DND-41 (cell line): ENCODE data around the gene KLF17.
"Not testable (repeated sequence)": the region's sequence is repeated elsewhere in the genome, so short reads cannot be mapped to it uniquely, and the experiment has no call there.

Experiments used
- ATAC-seq: fragments of 200-7000 bp; cut with Tn5 transposase; 3 replicates; pipeline ENCODE4 v1.9.1; 2021; ENCODE audit warnings: low read depth; ENCODE audit not compliant: insufficient read depth
- DNase-seq: peaks from one replicate; pipeline ENCODE4 v3.0.0-alpha.2; 2020
- H2AFZ ChIP-seq: 2 replicates; pipeline ENCODE4 v1.6.0; 2012; ENCODE audit warnings: low read depth, low read length
- H3K27ac ChIP-seq: 2 replicates; pipeline ENCODE4 v1.5.1; 2012; ENCODE audit warnings: low read length, inconsistent platforms
- H3K27me3 ChIP-seq: fragments of 200-600 bp; sonication (generic); 2 replicates; pipeline ENCODE4 v1.6.0; 2012; ENCODE audit warnings: low read length, mild to moderate bottlenecking, inconsistent platforms; ENCODE audit not compliant: insufficient read depth, poor library complexity
- H3K36me3 ChIP-seq: 2 replicates; pipeline ENCODE4 v1.5.1; 2012; ENCODE audit warnings: low read length, inconsistent platforms; ENCODE audit not compliant: insufficient read depth
- H3K4me1 ChIP-seq: 2 replicates; pipeline ENCODE4 v1.5.1; 2012; ENCODE audit warnings: mild to moderate bottlenecking, low read length; ENCODE audit not compliant: insufficient read depth
- H3K4me2 ChIP-seq: 2 replicates; pipeline ENCODE4 v1.6.0; 2012; ENCODE audit warnings: mild to moderate bottlenecking, moderate library complexity, low read length, inconsistent platforms; ENCODE audit not compliant: insufficient read depth
- H3K4me3 ChIP-seq, 2 experiments: fragments of 200-600 bp in 1 of 2; shearing (Covaris generic) in 1 of 2; 2 replicates each; pipeline ENCODE4 v1.5.1; 2012 to 2016; ENCODE audit warnings: inconsistent platforms in 2 of 2, low read length in 2 of 2, mild to moderate bottlenecking in 2 of 2, low read depth in 1 of 2, moderate library complexity in 1 of 2
- H3K79me2 ChIP-seq: 2 replicates; pipeline ENCODE4 v1.6.0; 2012; ENCODE audit warnings: low read length, inconsistent platforms; ENCODE audit not compliant: insufficient read depth
- H3K9ac ChIP-seq: 2 replicates; pipeline ENCODE4 v1.6.0; 2012; ENCODE audit warnings: low read depth, mild to moderate bottlenecking, inconsistent platforms, low read length, moderate library complexity
- H3K9me3 ChIP-seq: 2 replicates; pipeline ENCODE4 v1.5.1; 2012; ENCODE audit warnings: low read length, moderate library complexity, mild to moderate bottlenecking, inconsistent platforms; ENCODE audit not compliant: insufficient read depth, severe bottlenecking
- H4K20me1 ChIP-seq: 2 replicates; pipeline ENCODE4 v1.6.0; 2012; ENCODE audit warnings: low read length; ENCODE audit not compliant: insufficient read depth
- CTCF ChIP-seq: IDR thresholded peaks from 2 replicates; pipeline ENCODE4 v1.5.1; 2012; ENCODE audit warnings: borderline replicate concordance, low read length, moderate library complexity, mild to moderate bottlenecking; ENCODE audit not compliant: poor library complexity, severe bottlenecking; ENCODE audit errors: extremely low read depth
- EZH2 ChIP-seq: IDR thresholded peaks from 3 replicates; pipeline ENCODE4 v1.6.1; 2012; ENCODE audit warnings: borderline replicate concordance, low read depth, mild to moderate bottlenecking, moderate library complexity, low read length, inconsistent platforms; ENCODE audit not compliant: severe bottlenecking

Gene KLF17

GRCh38 chr1:44112486-44112885, 6.1 kb upstream of the KLF17 start:
- no peak overlapping the region for H3K9ac ChIP-seq
- H2AFZ ChIP-seq = no peak overlapping the region
- H4K20me1 ChIP-seq = no peaks in the 10 kb centered on the region
- no peaks in the 10 kb centered on the region for H3K9me3 ChIP-seq
- TF ChIP-seq EZH2 (no peak), CTCF (no peak)
- H3K4me2 ChIP-seq = no peak overlapping the region
- H3K36me3 ChIP-seq = no peaks in the 10 kb centered on the region
- H3K27ac ChIP-seq = no peak overlapping the region
- DNase-seq (no peak), ATAC-seq (no peak)
- H3K27me3 ChIP-seq = peaks cover 11% of the 10 kb centered on the region
- H3K79me2 ChIP-seq = no peaks in the 10 kb centered on the region
- H3K4me3 ChIP-seq = no peak overlapping the region
- no peaks in the 10 kb centered on the region for H3K4me1 ChIP-seq

GRCh38 chr1:44113095-44113609, 5.5 kb upstream of the KLF17 start:
- no peak overlapping the region for H3K9ac ChIP-seq
- no peak overlapping the region for H3K27ac ChIP-seq
- H2AFZ ChIP-seq = no peak overlapping the region
- no peak for ATAC-seq
- H4K20me1 ChIP-seq = no peaks in the 10 kb centered on the region
- no peak for DNase-seq
- H3K27me3 ChIP-seq = peaks cover 9% of the 10 kb centered on the region
- H3K36me3 ChIP-seq = no peaks in the 10 kb centered on the region
- no peak overlapping the region for H3K4me2 ChIP-seq
- no peak overlapping the region for H3K4me3 ChIP-seq
- H3K9me3 ChIP-seq = no peaks in the 10 kb centered on the region
- H3K4me1 ChIP-seq = no peaks in the 10 kb centered on the region
- H3K79me2 ChIP-seq = no peaks in the 10 kb centered on the region
- no peak for TF ChIP-seq CTCF
- TF ChIP-seq EZH2 = no peak

- no peak for TF ChIP-seq EZH2
- TF ChIP-seq CTCF = no peak
These were observed 4.5 kb upstream of the KLF17 start for GRCh38 chr1:44114098-44114497.

GRCh38 chr1:44117272-44117671, 1.3 kb upstream of the KLF17 start:
- not testable (repeated sequence) for H3K27ac ChIP-seq, ATAC-seq, H3K9ac ChIP-seq

More at GRCh38 chr1:44114098-44114497, 4.5 kb upstream of the KLF17 start:
- no peak overlapping the region for H3K27ac ChIP-seq
- no peak overlapping the region for H2AFZ ChIP-seq
- H3K27me3 ChIP-seq = peaks cover 6% of the 10 kb centered on the region
- no peak overlapping the region for H3K9ac ChIP-seq
- H3K79me2 ChIP-seq = no peaks in the 10 kb centered on the region
- H3K4me3 ChIP-seq = no peak overlapping the region
- no peaks in the 10 kb centered on the region for H3K9me3 ChIP-seq
- H4K20me1 ChIP-seq = no peaks in the 10 kb centered on the region
- no peak for ATAC-seq
- DNase-seq = no peak
- H3K36me3 ChIP-seq = no peaks in the 10 kb centered on the region
- H3K4me2 ChIP-seq = no peak overlapping the region
- no peaks in the 10 kb centered on the region for H3K4me1 ChIP-seq

More at GRCh38 chr1:44117272-44117671, 1.3 kb upstream of the KLF17 start:
- H3K27me3 ChIP-seq, H3K4me1 ChIP-seq, H4K20me1 ChIP-seq, H3K36me3 ChIP-seq, H3K4me2 ChIP-seq, H2AFZ ChIP-seq, H3K9me3 ChIP-seq, DNase-seq, H3K79me2 ChIP-seq, H3K4me3 ChIP-seq: not testable (repeated sequence)
